ENCODE data around the gene TAL1. TPM values are rescaled to one million over a fixed set of nuclear protein-coding genes. Genes with fewer than 3 reads are reported as not detected.

Gene TAL1
- total RNA-seq, 1 donor from 2014 or later: 3.2 TPM

- peak; percentile 58 for DNase-seq (ENCODE audit: low spot score)
Observed at GRCh38 chr1:47175227-47175934, 56.6 kb downstream of the TAL1 start.

DNA sequence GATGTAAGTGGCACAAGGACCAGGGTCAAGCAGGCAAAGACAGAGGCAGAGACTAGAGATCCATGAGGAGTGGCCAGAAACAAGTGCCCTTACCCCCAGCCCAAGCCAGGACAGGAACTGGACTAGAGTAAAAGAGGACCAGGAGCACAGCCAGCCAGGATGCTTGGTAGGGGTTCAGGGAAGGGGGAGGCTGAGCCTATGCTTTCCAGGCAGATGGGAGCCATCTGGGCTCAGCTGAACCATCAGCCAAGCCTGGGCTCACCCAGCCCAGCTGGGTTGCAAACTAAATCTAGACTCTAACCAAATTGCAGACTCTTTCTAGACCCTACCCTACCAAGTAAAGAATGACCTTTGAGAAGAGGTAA lies 57.4 kb downstream of the TAL1 start:
- no peak for DNase-seq (ENCODE audit: low spot score)

DNA sequence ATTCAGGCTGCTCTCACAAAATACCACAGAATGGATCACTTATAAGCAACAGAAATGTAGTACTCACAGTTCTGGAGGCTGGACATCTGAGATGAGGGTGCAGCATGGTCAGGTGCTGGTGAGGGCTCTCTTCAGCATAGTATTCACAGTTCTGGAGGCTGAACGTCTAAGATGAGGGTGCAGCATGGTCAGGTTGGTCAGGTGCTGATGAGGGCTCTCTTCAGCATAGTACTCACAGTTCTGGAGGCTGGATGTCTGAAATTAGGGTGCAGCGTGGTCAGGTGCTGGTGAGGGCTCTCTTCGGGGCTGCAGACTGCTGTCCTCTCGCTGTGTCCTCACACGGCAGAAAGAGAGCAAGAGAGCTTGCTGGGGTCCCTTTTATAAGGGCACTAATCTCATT lies 59.2 kb downstream of the TAL1 start:
- no peak for DNase-seq (ENCODE audit: low spot score)

Other genes with a start within 250 kb of the TAL1 start
- gene CYP4X1, start 208.6 kb downstream of the TAL1 start, total RNA-seq: 6.0 TPM
- 3.5 TPM for gene CYP4Z1, start 165.0 kb downstream of the TAL1 start, total RNA-seq
- gene CYP4A22, start 94.8 kb downstream of the TAL1 start, total RNA-seq: 0.23 TPM
- 1.9 TPM for gene PDZK1IP1, start 42.2 kb downstream of the TAL1 start, total RNA-seq
- 4.0 TPM for gene STIL, start 81.9 kb upstream of the TAL1 start, total RNA-seq
- 77.5 TPM for gene CMPK1, start 101.6 kb upstream of the TAL1 start, total RNA-seq
- gene FOXE3, start 184.1 kb upstream of the TAL1 start, total RNA-seq: not detected
- gene FOXD2, start 205.8 kb upstream of the TAL1 start, total RNA-seq: 0.34 TPM

All from ureter (tissue), 1 donor.